ENCODE data around the gene ITGA1.

The ITGA1 gene

GRCh38 chr5:52981507-52981906 is 193.8 kb downstream of the ITGA1 start:
- H3K18ac ChIP-seq (ENCODE audit: low read length), result no peak overlapping the region
- H4K8ac ChIP-seq (ENCODE audit: low read depth, low read length), result no peak overlapping the region
- peaks cover 0 to 16% (median 0%) of the 10 kb centered on the region in 3 experiments for H3K27me3 ChIP-seq (ENCODE audit: control insufficient read depth in 3 of 3, insufficient read depth in 3 of 3, low read depth in 1 of 3, low read length in 3 of 3)
- H3K9ac ChIP-seq (ENCODE audit: low read depth, low read length, poor library complexity), result no peak overlapping the region
- no peak overlapping the region for H3K4ac ChIP-seq (ENCODE audit: low read length)
- H2BK5ac ChIP-seq (ENCODE audit: low read length), result no peak overlapping the region
- H2AK5ac ChIP-seq (ENCODE audit: low read depth, low read length), result no peak overlapping the region
- H3K4me2 ChIP-seq (ENCODE audit: insufficient read depth, low read length, poor library complexity, severe bottlenecking), result no peak overlapping the region
- H2AFZ ChIP-seq (ENCODE audit: low read length), result no peak overlapping the region
- H2BK120ac ChIP-seq (ENCODE audit: low read depth, low read length), result no peak overlapping the region
- peaks cover 2 to 6% of the 10 kb centered on the region in 2 donors for H3K9me3 ChIP-seq (replicated peaks in 1 of 2; ENCODE audit: control insufficient read depth in 2 of 2, insufficient read depth in 1 of 2, low read depth in 1 of 2, low read length in 2 of 2)
- H3K4me3 ChIP-seq (ENCODE audit: low read length in 2 of 2), result no peak overlapping the region
- H3K14ac ChIP-seq (ENCODE audit: low read length), result no peak overlapping the region
- no peaks in the 10 kb centered on the region for H3K79me1 ChIP-seq (ENCODE audit: low read depth, low read length)
- peaks cover 0 to under 1% of the 10 kb centered on the region in 2 donors for H3K4me1 ChIP-seq (ENCODE audit: control insufficient read depth in 2 of 2, insufficient read depth in 1 of 2, low read depth in 1 of 2, low read length in 2 of 2)
- no peaks in the 10 kb centered on the region for H3K36me3 ChIP-seq (replicated peaks in 1 of 2; ENCODE audit: control insufficient read depth in 2 of 2, insufficient read depth in 2 of 2, low read length in 2 of 2)
- no peak overlapping the region for H2BK12ac ChIP-seq (ENCODE audit: low read length)
- H3K23ac ChIP-seq (ENCODE audit: low read depth, low read length, poor library complexity), result no peak overlapping the region
- no CpG with 5 or more reads among the region's 4 CpGs for WGBS, 2 donors (ENCODE audit: extremely low coverage in 2 of 2, insufficient read length in 2 of 2, insufficient replicate concordance in 1 of 2)
- no peak overlapping the region for H4K91ac ChIP-seq (ENCODE audit: low read depth, low read length, poor library complexity)
- H2BK15ac ChIP-seq (ENCODE audit: low read length), result no peak overlapping the region
- no peak overlapping the region for H3K27ac ChIP-seq (replicated peaks; ENCODE audit: low read length)
- no peak for DNase-seq (ENCODE audit: low spot score)

DNA sequence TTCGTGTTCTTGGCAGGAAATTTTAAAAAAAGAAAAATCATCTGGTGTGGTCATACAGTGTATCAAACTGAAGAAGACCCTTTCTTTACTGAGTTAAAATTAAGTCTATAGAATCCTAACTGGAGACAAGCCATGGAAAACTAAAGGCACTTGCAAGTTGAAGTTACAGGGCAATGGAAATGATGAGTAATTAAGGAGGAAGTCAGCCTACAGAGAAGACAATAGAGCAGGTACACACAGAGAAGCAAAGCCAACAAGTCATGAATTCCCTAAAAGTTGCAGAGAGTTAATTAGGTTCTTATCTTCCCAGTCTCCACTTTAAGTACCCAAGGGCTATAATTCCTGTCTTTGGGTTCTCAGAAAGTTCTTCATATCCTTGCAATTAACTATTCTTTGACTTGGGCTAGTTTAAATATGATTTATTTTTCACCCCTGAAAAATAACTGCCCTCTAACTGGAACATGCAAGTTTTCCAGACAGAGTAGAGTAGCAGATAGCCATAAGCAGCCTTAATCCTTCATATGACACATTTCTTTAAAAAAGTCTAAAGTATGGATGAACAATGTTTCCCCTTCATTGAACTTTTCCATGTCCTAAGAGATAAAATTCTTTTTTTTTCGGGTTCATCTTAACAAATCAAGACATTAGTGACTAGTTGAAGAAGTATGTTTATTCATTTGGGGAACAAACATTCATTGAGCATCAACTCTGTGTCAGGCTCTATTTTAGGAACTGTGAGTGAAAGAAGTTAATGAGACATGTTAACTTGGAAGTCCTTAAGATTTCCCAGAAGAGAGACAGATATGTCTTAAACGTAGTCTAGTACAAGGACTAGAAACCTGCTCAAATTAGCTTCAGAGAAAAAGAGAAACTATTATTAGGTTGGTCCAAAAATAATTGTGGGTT is 196.3 kb downstream of the ITGA1 start:
- no peak overlapping the region for H3K14ac ChIP-seq (ENCODE audit: low read length)
- no peak for DNase-seq (ENCODE audit: low spot score)
- H3K9ac ChIP-seq (ENCODE audit: low read depth, low read length, poor library complexity), result no peak overlapping the region
- H3K79me1 ChIP-seq (ENCODE audit: low read depth, low read length), result no peaks in the 10 kb centered on the region
- peaks cover 0 to 5% of the 10 kb centered on the region in 2 donors for H3K9me3 ChIP-seq (replicated peaks in 1 of 2; ENCODE audit: control insufficient read depth in 2 of 2, insufficient read depth in 1 of 2, low read depth in 1 of 2, low read length in 2 of 2)
- peaks cover 0 to 2% of the 10 kb centered on the region in 2 donors for H3K4me1 ChIP-seq (ENCODE audit: control insufficient read depth in 2 of 2, insufficient read depth in 1 of 2, low read depth in 1 of 2, low read length in 2 of 2)
- H2BK120ac ChIP-seq (ENCODE audit: low read depth, low read length), result no peak overlapping the region
- no peak overlapping the region for H3K4me3 ChIP-seq (ENCODE audit: low read length in 2 of 2)
- H3K27ac ChIP-seq (replicated peaks; ENCODE audit: low read length), result no peak overlapping the region
- H3K36me3 ChIP-seq (replicated peaks in 1 of 2; ENCODE audit: control insufficient read depth in 2 of 2, insufficient read depth in 2 of 2, low read length in 2 of 2), result no peaks in the 10 kb centered on the region
- peaks cover 0 to 34% (median 10%) of the 10 kb centered on the region in 3 experiments for H3K27me3 ChIP-seq (ENCODE audit: control insufficient read depth in 3 of 3, insufficient read depth in 3 of 3, low read depth in 1 of 3, low read length in 3 of 3)
- H2BK12ac ChIP-seq (ENCODE audit: low read length), result no peak overlapping the region
- WGBS, 2 donors (ENCODE audit: extremely low coverage in 2 of 2, insufficient read length in 2 of 2, insufficient replicate concordance in 1 of 2), result no CpG with 5 or more reads among the region's 3 CpGs
- no peak overlapping the region for H2AFZ ChIP-seq (ENCODE audit: low read length)
- no peak overlapping the region for H2BK15ac ChIP-seq (ENCODE audit: low read length)
- H3K4ac ChIP-seq (ENCODE audit: low read length), result no peak overlapping the region
- H2BK5ac ChIP-seq (ENCODE audit: low read length), result no peak overlapping the region
- no peak overlapping the region for H3K23ac ChIP-seq (ENCODE audit: low read depth, low read length, poor library complexity)
- no peak overlapping the region for H4K8ac ChIP-seq (ENCODE audit: low read depth, low read length)
- H4K91ac ChIP-seq (ENCODE audit: low read depth, low read length, poor library complexity), result no peak overlapping the region
- no peak overlapping the region for H3K4me2 ChIP-seq (ENCODE audit: insufficient read depth, low read length, poor library complexity, severe bottlenecking)
- H3K18ac ChIP-seq (ENCODE audit: low read length), result no peak overlapping the region
- H2AK5ac ChIP-seq (ENCODE audit: low read depth, low read length), result no peak overlapping the region

GRCh38 chr5:52985306-52985705 is 197.6 kb downstream of the ITGA1 start:
- no peak for DNase-seq (ENCODE audit: low spot score)
- no peak overlapping the region for H3K9ac ChIP-seq (ENCODE audit: low read depth, low read length, poor library complexity)
- H3K4me3 ChIP-seq (ENCODE audit: low read length in 2 of 2), result no peak overlapping the region
- H3K4me1 ChIP-seq (ENCODE audit: control insufficient read depth in 2 of 2, insufficient read depth in 1 of 2, low read depth in 1 of 2, low read length in 2 of 2), result peaks cover 0 to 3% of the 10 kb centered on the region in 2 donors
- H2BK15ac ChIP-seq (ENCODE audit: low read length), result no peak overlapping the region
- H3K27ac ChIP-seq (replicated peaks; ENCODE audit: low read length), result no peak overlapping the region
- H2AFZ ChIP-seq (ENCODE audit: low read length), result no peak overlapping the region
- H3K27me3 ChIP-seq (ENCODE audit: control insufficient read depth in 3 of 3, insufficient read depth in 3 of 3, low read depth in 1 of 3, low read length in 3 of 3), result peaks cover 0 to 26% (median 15%) of the 10 kb centered on the region in 3 experiments
- H3K4ac ChIP-seq (ENCODE audit: low read length), result no peak overlapping the region
- peaks cover 0 to 5% of the 10 kb centered on the region in 2 donors for H3K9me3 ChIP-seq (replicated peaks in 1 of 2; ENCODE audit: control insufficient read depth in 2 of 2, insufficient read depth in 1 of 2, low read depth in 1 of 2, low read length in 2 of 2)
- no peak overlapping the region for H3K4me2 ChIP-seq (ENCODE audit: insufficient read depth, low read length, poor library complexity, severe bottlenecking)
- H4K91ac ChIP-seq (ENCODE audit: low read depth, low read length, poor library complexity), result no peak overlapping the region
- H2BK120ac ChIP-seq (ENCODE audit: low read depth, low read length), result no peak overlapping the region
- H2BK5ac ChIP-seq (ENCODE audit: low read length), result no peak overlapping the region
- H2BK12ac ChIP-seq (ENCODE audit: low read length), result no peak overlapping the region
- no peaks in the 10 kb centered on the region for H3K36me3 ChIP-seq (replicated peaks in 1 of 2; ENCODE audit: control insufficient read depth in 2 of 2, insufficient read depth in 2 of 2, low read length in 2 of 2)
- H2AK5ac ChIP-seq (ENCODE audit: low read depth, low read length), result no peak overlapping the region
- H3K23ac ChIP-seq (ENCODE audit: low read depth, low read length, poor library complexity), result no peak overlapping the region
- no CpG with 5 or more reads among the region's 3 CpGs for WGBS, 2 donors (ENCODE audit: extremely low coverage in 2 of 2, insufficient read length in 2 of 2, insufficient replicate concordance in 1 of 2)
- no peak overlapping the region for H3K14ac ChIP-seq (ENCODE audit: low read length)
- no peak overlapping the region for H4K8ac ChIP-seq (ENCODE audit: low read depth, low read length)
- H3K18ac ChIP-seq (ENCODE audit: low read length), result no peak overlapping the region
- H3K79me1 ChIP-seq (ENCODE audit: low read depth, low read length), result no peaks in the 10 kb centered on the region

DNA sequence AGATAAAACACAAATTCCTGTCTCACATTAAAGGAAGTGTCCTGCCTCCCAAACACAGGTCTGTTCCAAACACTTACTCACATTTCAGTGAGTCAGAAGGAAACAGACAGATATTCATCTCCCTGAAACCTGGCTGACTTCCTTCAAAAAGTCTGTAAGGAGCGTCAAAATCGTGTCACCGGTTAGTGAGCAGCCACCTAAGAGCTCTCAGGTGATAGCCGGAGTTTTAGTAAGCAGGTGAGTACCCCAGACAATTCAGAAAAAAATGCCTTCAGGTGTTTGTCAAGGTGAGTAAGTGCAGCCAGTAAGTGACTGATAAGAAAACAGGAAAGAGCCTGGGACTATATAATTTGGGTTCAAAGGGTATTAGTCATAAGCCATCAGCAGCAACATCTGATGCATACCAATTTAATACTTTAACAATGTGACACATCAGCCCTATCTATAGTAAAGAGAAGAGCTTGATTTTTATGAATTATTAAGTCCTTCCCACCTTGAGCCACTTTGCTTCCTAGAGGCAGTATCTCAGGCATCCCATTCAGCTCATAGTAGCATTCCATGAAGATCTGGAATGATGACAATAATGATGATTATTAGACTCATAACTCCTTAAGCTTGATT is 200.1 kb downstream of the ITGA1 start:
- Histone ChIP-seq H2BK15ac (ENCODE audit: low read length) (no peak overlapping the region), H3K36me3 (replicated peaks in 1 of 2; ENCODE audit: control insufficient read depth in 2 of 2, insufficient read depth in 2 of 2, low read length in 2 of 2) (no peaks in the 10 kb centered on the region), H3K23ac (ENCODE audit: low read depth, low read length, poor library complexity) (no peak overlapping the region), H2AK5ac (ENCODE audit: low read depth, low read length) (no peak overlapping the region), H3K4me3 (ENCODE audit: low read length in 2 of 2) (no peak overlapping the region), H2BK12ac (ENCODE audit: low read length) (no peak overlapping the region), H3K14ac (ENCODE audit: low read length) (no peak overlapping the region), H3K9me3 (replicated peaks in 1 of 2; ENCODE audit: control insufficient read depth in 2 of 2, insufficient read depth in 1 of 2, low read depth in 1 of 2, low read length in 2 of 2) (peaks cover 0 to 5% of the 10 kb centered on the region in 2 donors), H3K9ac (ENCODE audit: low read depth, low read length, poor library complexity) (no peak overlapping the region), H3K4me1 (ENCODE audit: control insufficient read depth in 2 of 2, insufficient read depth in 1 of 2, low read depth in 1 of 2, low read length in 2 of 2) (peaks cover 0 to 7% of the 10 kb centered on the region in 2 donors), H3K79me1 (ENCODE audit: low read depth, low read length) (no peaks in the 10 kb centered on the region), H3K18ac (ENCODE audit: low read length) (no peak overlapping the region), H4K8ac (ENCODE audit: low read depth, low read length) (no peak overlapping the region), H2BK120ac (ENCODE audit: low read depth, low read length) (no peak overlapping the region), H3K27ac (replicated peaks; ENCODE audit: low read length) (no peak overlapping the region), H2BK5ac (ENCODE audit: low read length) (no peak overlapping the region), H3K4me2 (ENCODE audit: insufficient read depth, low read length, poor library complexity, severe bottlenecking) (no peak overlapping the region), H4K91ac (ENCODE audit: low read depth, low read length, poor library complexity) (no peak overlapping the region), H2AFZ (ENCODE audit: low read length) (no peak overlapping the region), H3K4ac (ENCODE audit: low read length) (no peak overlapping the region), H3K27me3 (ENCODE audit: control insufficient read depth in 3 of 3, insufficient read depth in 3 of 3, low read depth in 1 of 3, low read length in 3 of 3) (peaks cover 0 to 30% (median 15%) of the 10 kb centered on the region in 3 experiments)
- no CpG with 5 or more reads among the region's 4 CpGs for WGBS, 2 donors (ENCODE audit: extremely low coverage in 2 of 2, insufficient read length in 2 of 2, insufficient replicate concordance in 1 of 2)
- no peak for DNase-seq (ENCODE audit: low spot score)
